ENCODE measurements around the gene MCAT.
"Not testable (repeated sequence)": the region's sequence is repeated elsewhere in the genome, so short reads cannot be mapped to it uniquely, and the experiment has no call there.

Gene MCAT

GRCh38 chr22:43152357-43153071 lies 9.3 kb upstream of the MCAT start:
- peak; percentile 67 for DNase-seq

GRCh38 chr22:43152003-43152356 lies 8.8 kb upstream of the MCAT start:
- no peak for DNase-seq

- DNase-seq: peak; percentile 63
Observed at GRCh38 chr22:43151251-43152002, 8.2 kb upstream of the MCAT start, which contains the start of gene TSPO. Gene TSPO, plus strand, starts transcription at chr22:43151559. Its CDS starts 7,680 bp downstream, at chr22:43159239.

DNA sequence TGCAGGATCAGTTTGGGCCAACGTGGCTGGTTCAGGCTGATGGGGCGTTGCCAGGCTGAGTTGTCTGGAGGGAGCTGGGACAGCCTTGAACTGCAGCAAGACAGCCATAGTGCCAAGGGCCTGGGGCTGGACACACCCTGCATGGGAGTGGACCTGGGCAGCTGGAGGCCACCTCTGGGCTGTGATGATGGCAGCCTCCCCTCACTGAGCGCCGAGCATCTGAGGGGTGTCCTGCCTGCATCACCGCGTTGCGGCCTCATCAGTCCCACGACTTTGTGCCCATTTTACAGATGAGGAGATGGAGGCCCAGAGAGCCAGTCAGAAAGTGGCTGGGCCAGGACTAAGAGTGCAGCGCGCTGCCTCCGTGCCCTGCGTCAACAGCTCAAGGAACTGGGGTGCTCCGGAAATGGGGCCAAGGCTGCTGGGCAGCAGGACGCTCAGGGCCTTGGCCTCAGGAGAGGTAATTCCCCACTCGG lies 7.6 kb upstream of the MCAT start:
- no peak for DNase-seq

DNA sequence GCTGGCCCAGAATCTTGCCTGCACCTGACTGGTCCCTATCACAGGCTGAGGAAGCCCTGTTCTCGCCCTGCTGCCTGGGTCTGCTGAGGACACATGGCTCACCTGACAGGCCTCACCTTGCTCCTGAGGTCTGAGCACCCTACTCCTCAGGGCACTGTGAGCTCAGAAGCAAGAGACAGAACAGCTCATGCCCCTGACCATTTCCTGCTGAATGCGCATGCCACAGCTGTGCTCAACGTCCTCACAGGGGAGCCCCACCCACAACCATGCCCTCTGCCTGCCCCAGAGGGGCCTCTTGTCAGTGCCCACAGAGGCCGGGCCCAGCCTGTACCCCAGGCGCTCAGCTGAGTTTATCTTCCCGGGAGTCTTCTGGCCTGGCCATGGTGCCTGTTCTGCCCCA lies 5.4 kb upstream of the MCAT start:
- DNase-seq: no peak

GRCh38 chr22:43147821-43148220 lies 4.6 kb upstream of the MCAT start:
- DNase-seq: no peak

DNA sequence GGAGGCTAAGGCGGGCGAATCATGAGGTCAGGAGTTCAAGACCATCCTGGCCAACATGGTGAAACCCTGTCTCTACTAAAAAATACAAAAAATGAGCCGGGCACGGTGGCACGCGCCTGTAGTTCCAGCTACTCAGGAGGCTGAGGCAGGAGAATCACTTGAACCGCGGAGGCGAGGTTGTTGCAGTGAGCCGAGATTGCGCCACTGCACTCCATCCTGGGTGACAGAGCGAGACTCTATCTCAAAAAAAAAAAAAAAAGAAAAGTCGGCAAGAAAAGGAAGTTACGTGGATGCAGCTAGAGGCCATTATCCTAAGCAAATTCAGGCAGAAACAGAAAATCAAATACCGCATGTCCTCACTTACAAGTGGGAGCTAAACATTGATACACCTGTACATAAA lies 3.1 kb upstream of the MCAT start:
- not testable (repeated sequence) for DNase-seq

GRCh38 chr22:43145371-43145770 lies 2.2 kb upstream of the MCAT start:
- not testable (repeated sequence) for DNase-seq

- DNase-seq: no peak
Observed at GRCh38 chr22:43144949-43145348, 1.8 kb upstream of the MCAT start.

DNA sequence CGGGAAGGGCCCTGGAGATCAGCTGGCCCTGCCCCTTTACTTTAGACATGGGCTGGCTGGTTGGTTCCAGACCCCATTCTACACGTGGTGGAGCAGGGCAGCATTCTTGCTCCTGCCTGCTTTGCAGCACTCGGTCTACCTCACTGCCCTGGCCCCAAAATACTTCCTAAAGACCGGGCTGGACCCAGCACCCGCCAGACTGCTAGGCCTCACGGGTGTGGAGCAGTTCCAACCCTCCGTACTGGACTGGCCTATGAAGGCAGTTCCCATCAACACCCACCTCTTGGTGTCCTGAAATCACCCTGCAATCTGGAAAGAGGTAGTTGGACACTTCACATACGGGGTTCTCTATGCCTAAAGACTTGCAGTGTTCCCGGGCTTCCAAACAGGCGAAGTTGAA lies 6.4 kb downstream of the MCAT start:
- DNase-seq: no peak

DNA sequence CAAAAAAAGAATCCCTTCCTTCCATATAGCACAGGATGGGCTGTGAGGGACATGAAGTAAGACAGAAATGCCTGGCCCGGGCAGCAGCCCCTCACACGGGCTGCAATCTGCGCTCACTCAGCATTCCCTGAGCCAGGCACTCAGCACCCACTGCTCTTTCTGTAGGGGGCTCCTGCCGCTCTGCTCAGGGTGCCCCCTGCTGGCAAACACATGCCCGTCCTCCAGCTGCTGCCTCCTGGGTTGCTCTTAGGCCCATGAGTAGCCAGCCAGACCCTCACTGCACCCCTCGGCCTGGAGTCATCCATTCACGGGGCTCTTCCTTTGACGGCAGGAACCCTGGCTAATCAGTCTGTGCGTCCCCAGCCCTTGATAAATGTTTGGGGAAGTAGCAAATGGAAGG lies 6.9 kb downstream of the MCAT start:
- DNase-seq: peak; percentile 41

DNA sequence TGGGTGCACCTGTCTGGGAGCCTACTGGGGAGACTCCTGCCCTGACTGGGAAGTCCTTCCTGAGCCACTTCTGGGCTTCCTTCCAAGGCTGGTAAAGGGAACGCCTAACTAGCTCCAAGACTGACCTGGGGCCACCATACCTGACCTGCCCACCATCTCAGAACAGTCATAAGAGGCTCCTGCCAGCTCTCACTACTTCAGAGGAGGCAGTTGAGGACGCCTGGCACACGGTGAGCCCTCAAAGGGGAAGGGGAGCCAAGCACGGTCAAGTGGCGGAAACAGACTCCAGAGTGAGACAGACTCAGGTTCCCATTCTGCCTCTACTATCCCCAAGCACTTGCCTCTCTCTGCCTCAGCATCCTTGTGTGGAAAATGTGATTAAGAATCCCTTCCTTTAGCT lies 7.6 kb downstream of the MCAT start:
- DNase-seq: no peak

DNA sequence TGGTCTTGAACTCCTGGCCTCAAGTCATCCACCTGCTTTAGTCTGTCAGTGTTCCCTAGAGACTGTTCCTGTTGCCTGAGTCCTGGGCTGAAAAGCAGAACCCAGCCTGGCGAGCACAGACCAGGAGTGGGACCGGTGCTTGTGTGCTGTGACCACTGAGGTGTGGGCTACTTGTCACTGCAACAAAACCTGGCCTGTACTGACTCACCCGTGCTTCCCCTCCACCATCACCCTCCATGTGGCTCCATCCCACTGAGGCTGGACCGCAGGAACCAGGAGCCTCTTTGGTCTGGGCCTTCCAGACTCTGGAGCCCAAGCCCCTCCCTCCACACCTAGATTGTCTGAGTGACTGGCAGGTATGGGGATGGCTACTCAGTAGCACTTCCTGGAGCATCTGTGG lies 8.6 kb downstream of the MCAT start:
- no peak for DNase-seq

DNA sequence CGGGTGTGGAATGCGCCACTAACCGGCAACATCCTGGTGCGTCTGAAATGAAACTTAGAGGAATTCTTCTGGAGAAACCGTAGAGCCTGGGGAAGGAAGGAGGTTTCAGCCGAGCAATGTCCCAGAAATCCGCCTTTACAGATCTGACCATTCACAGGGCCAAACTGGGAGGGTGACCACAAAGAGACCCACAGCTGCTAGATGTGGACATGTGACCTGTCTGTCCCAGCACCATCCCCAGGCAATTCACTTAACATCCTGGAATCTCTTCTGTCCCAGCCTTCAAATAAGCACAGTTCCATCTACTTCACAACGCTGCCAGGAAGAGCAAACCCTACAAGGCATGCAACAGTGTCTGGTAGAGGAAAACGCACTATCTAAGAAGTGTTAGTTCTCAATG lies 9.8 kb downstream of the MCAT start:
- no peak for DNase-seq

GRCh38 chr22:43131773-43132501 lies 11.3 kb downstream of the MCAT start:
- DNase-seq: no peak

DNA sequence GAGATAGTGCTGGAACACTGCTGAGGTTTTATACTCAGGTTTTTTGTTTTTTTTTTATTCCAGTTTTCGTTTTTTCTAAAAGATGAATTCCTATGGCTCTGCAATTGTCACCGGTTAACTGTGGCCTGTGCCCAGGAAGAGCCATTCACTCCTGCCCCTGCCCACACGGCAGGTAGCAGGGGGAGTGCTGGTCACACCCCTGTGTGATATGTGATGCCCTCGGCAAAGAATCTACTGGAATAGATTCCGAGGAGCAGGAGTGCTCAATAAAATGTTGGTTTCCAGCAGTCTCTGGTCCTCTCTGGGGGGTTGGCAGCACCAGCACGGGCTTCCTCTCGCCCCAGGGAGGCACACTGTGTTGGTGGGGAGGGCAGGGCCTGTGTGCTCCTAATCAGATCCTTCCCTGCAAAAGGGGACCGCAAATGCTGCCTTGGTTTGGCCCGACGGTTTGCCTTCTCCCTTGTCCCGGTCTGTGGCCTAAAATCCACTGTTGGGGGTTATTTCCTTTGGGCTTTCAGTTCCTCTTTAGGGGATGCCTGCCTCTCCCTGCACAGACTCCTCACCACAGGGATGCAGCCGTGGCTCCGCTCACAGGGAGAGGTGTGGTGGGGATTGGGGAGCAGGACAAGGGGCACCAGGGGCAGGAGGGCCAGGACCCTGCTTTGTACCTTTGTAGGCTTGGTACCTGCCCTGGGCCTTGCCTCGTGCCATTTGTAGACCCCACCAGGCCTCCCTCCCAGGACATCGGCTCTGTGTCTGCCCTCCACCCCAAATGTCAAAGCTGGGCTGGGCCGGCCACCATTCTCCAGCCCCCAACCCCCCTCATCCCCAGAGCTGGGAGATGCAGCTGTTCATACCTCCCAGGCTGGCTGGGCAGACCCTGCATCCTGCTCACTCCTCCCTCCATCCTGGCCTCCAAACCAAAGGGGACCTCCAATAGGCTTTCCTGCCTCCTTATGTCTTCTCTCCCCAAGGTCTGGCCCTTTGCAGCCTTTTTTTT lies 13.5 kb downstream of the MCAT start:
- no peak for DNase-seq

DNA sequence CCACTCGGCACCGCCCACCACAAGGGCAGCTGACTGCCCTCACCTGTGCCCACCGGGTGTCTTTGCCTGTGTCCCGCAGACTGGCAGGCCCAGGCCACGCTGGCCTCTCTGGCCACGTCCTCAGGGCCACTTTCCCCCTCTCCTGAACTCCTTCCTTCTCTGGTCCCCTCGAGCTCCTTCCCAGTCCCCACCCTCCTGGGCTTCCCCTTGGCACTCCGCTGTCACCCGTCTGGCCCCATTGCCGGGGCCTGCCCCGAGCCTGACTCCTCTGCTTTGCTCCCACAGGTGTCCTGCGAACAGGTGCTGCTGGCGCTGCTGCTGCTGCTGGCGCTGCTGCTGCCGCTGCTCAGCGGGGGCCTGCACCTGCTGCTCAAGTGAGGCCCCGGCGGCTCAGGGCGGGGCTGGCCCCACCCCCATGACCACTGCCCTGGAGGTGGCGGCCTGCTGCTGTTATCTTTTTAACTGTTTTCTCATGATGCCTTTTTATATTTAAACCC lies 14.2 kb downstream of the MCAT start:
- DNase-seq: no peak

DNA sequence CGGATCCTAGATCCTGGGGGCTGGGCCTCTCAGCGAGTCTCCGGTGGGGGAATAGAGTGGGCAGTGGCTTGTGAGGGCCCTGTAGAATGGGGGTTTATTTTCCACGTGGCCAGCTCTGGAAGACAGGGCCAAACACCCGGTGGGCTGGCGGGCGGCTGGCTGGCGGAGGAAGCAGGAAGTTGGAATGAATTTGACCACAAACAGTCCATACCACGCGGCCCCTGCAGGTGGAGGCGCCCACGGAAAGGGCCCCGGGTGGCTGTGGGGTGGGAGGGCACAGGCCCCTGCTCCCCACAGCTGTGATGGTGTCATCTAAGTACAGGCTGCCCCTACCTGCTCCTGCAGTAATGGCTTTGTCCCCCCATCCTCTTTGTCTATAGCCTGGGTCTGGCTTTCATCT lies 15.1 kb downstream of the MCAT start:
- DNase-seq: no peak

GRCh38 chr22:43127166-43127908 lies 15.9 kb downstream of the MCAT start:
- DNase-seq: no peak

DNA sequence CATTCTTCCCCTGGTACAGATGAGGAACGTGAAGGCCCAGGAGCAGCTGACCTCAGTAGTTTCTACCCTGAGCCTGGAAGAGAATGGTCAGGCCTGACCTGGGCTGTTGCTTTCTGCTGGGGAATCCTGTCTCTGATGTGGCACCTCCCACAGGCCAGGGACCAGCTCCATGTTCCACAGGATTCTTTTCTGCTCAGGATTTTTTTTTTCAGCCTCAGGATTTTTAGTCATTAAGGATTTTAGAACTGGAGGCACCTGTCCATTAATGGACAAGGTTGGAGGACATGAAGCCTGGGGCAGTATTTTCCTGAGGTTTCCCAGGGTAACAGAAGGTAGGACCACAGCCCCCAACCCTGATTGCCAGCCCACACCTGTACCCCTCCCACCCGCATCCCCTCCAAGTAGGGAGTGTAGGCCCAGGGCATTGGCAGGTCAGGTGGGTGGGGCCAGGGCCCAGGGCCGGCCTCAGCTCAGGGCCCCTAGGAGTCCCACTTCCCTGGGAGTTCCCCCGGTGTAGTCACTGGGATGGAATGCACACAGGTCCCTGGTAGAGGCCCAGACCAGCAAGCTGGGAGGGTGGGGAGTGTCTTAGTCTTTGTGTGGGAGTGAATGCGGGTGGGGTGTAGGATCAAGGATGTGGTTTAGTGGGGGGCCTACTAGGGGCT lies 16.6 kb downstream of the MCAT start:
- peak; percentile 91 for DNase-seq

- DNase-seq: no peak
Observed at GRCh38 chr22:43118953-43119458, 24.2 kb downstream of the MCAT start.

Measured in EL (cell line).